DMS53 (cell line): ENCODE results near the gene AQP10.
"Not testable (repeated sequence)": the region's sequence is repeated elsewhere in the genome, so short reads cannot be mapped to it uniquely, and the experiment has no call there.

Experiments used
- DNase-seq: peaks from one replicate; lab custom pipeline; 2025; lab: John Stamatoyannopoulos, UW

Gene AQP10

DNA sequence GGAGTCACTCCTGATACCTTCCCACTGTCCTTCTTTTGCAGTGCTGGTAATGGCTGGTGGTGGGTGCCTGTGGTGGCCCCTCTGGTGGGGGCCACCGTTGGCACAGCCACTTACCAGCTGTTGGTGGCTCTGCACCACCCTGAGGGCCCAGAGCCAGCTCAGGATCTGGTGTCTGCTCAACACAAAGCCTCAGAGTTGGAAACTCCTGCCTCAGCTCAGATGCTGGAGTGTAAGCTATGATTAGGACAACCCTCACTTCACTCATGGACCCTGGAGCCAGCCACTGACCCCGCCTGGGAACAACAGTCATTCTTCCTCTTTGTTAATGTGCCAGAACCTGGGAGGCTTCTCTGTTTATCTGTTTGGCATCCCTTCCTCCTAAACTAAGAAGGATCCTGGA is 3.3 kb downstream of the AQP10 start:
- no peak for DNase-seq

DNA sequence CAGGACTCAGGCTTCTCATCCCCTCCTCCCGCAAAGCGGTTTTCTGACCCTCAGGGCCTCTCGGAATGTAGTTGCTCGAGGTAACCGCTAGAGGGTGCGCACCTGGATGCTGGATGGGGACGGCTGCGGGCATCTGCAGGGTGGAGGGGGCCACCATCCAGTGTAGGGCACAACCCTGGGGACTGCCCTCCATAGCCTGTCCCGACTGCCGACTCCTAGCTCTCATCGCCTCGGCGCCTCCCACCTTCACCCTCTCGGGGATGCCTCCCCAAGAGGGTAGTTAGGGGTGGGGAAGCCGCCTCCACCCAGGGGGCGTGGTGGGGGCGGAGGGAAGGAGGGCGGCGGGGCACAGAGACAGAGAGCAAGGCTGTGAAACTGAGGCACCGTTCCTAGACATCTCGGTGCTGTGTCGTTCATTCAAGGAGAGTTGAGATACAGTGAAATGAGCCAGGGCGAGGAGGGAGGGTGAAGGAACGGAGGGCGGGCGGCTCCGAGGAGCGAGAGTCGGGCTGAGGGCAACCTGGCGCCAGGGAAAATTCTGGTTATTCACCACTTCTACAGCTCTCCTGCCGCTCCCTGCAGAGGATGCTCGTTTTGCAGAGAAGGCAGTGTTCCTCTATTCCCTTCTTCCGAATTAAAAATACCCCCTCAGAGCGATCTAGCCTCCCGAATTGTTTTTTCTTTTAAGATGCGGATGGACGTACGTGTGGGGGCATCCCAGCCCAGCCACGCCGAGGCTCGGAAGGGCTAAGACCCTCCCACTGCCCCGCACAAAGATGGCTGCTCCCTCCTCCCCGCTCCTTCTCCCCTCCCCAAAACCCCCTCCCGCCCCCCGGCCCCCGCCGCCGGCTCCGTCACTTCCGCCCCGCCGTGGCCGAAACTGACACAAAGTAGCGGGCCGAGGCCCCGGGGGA is 4.0 kb downstream of the AQP10 start, which contains the start of gene ATP8B2:
Gene ATP8B2 (plus strand): TSS at position 857 of the 914 bp plus-strand sequence. CDS start 2,617 bp downstream, outside the sequence.
- peak; percentile 90 for DNase-seq

DNA sequence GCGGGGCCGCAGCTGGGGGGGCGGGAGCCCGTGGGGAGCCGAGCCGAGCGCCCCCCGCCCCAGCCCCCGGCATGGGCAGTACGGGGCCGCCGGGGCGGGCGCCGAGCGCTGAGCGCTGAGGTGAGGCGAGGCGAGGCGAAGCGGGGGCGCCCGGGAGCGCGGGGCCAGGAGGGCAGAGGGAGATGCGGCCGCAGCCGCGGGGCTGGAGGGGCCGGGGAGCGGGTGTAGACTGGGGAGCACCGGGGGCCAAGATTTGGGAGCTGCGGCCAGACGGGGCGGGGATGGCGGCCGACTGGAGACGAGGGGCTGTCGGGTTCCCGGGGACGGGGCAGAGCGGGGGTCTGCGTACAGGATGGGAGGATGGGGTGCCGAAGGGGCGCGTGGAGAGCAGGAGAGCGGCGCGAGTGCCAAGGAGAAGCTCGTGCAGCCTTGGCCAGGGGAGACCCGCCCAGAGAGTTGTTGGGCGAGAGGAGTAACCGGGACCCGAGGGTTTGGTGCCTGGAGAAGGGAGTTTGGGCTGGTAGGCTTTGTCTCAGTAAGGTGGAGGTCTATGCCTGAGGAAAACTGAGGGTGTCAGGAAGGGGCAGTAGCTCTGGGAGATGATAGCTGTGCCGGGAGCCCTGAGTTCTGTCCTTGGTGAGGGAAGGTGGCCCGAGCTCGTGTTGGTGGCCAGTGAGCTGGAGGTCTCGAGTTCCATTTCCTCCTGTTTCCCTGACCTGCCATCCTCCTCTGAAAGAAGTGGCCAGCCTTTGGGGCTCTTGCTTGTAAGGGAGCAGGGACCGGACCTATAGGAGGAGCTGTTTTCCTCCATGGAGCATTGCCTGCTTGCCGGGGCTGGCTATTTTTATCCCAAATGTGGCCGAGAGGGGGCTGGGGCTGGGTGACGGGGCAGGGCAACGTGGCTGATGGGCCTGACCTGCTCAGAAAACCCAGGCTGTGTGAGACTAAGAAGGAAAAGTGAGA is 5.0 kb downstream of the AQP10 start:
- peak; percentile 81 for DNase-seq

DNA sequence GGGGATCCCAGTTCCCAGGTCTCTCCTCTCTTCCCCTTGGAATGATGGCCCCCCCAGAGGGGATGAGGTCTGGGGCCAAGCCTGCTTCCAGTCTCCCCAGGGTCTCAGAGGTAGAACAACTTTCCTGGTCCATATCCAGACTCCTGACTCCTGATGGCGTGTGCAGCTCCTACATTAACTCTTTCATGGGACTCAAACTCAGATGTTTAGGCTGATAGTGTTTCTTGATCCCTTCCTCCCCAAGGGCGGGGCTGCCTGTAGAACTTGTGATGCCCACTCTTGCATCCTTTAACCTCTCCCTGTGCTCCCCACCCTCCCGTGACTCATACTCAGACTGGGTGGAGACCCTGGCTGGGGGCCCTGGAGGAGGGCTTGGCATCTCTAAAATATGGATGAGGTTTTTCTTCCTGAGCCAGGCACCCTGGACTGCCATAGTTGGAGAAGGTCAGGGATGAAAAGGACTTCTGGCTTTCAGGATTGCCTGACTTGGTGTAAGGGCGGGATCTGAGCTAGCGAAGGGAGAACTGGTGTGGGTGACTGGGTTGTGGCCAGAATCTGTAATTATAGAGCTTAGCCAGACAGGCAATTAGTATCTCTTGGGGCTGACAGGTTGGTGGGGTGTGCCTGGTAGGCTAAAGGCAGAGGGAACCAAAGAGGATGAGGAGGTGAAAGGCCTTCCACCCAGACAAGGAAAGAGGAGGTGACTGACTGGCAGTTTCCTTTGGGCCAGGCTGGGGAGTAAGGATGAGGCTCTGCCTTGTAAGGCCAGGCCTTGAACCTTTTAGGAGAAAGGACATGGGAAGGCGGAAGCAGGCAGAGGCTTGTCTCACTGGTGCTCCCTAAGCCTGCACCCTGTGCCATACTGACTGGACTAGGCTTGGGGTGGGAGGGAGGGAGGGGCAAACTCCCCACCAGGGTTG is 5.9 kb downstream of the AQP10 start:
- peak; percentile 48 for DNase-seq

DNA sequence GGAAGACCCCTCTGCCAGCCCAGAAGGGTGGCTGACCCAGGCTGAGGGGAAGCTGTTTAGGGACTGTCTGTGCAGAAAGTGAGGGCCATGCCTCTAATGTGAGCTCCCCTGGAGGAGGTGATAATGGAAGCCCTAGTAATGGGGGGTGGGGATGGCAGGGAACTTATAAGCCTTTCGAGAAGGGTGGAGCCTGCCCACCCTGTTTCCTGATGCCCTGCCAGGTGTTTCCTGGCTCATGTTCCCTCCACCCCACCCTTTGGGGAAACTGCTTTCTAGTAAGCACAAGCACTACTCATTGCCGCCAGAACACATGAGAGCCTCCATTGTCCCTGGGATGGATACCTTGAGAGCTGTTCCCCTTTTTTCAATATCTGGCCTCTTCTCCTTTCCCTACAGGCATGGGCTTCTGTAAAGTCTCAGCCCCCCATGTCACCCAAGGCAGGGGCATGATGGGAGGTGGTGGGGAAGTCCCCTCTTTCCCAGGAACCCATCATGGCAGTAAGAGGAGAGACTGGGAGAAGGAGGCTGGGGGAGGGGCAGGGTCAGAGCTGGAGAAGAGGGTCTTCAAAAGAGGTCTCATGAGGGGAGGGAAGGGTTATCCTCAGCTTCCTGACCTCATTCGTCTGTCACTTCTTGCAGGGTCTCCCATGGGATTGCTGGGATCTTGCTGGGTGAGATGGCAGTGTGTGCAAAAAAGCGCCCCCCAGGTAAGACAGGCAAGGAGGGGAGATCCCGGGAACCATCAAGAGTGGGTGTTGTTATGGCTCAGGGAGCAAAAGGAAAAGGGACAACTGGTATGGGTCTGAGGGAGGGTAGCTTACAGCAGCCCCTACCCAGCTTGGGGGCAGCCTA is 6.8 kb downstream of the AQP10 start:
- peak; percentile 43 for DNase-seq

DNA sequence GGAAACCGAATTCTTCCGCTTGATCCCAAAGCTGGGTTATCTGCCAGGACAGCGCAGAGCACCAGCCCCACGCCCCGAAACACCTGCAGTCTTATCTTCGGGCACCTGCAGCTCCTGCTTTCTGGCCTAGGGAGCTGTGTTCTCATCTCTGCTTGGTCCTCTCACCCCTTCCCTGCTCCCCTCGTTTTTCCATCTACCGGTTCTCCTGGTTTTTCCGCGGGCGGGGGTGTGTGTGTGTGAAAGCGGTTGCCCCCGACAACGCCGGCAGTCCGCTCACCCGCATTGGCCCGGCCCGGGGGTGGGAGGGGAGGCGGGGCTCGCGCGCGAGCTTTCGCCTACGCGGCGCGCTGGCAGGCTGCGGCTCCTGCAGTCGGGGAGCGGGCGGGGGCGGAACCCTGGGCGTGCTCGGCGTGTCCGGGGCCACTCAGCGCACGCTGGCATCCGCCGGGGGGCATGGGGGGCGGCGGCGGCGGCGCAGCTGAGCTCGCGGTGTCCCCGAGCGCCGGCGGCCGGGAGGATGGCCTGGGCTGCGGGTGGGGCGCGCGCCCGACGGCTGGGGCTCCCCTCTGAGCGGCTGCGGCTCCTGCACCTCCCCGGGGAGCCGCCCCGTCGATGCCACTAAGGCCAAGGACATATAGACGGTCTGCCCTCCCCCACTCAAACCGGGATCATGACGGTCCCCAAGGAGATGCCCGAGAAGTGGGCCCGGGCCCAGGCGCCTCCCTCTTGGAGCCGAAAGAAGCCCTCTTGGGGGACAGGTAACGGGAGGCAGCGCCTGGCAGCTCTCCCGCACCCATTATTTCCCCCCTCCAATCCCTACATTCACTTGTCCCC is 7.6 kb downstream of the AQP10 start:
- peak; percentile 86 for DNase-seq

DNA sequence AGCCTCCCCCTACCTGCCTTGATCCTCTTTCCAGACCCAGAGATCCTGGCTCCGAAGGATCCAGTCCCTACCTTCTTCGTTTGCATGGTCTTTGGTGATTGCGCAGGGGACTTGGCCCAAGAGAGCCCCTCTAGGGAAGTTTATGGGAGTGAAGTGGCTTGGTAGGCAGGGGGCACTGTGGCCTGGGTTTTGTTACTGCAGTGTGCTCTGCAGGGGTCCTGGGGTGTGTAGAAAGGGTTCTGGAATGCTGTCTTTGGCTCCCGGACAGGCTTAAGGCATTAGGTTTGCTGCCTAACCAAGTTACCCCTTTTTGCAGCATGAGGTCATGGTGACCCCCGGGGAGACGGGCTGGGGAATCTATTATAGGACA is 8.2 kb downstream of the AQP10 start:
- no peak for DNase-seq

DNA sequence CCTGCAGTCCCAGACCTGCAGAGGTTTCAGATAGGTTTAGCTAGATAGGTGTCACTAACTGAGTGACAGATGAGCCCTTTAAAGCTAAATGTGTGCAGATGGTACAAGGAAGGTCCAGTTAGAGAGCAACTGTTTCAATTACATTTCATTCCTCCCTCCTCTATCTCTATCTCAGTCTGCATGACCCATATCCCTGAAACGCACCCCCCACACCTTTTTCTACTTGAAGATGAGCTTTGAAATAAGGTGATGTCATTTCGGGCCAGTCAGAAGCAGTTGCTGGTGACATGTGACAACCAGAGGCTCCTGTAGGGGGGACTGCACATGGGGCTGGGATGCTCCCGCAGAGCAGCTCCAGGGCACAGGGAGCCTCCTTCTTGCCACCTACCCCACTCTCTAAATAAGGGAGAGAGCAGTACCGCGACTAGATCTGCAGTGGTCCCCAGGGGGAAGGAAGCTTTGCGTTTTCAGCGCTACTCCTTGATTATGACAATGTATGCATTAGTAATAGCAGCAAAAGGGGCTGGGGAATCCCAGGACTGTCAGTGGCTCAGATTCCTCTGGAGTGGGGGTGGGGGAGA is 8.7 kb downstream of the AQP10 start:
- peak; percentile 27 for DNase-seq

DNA sequence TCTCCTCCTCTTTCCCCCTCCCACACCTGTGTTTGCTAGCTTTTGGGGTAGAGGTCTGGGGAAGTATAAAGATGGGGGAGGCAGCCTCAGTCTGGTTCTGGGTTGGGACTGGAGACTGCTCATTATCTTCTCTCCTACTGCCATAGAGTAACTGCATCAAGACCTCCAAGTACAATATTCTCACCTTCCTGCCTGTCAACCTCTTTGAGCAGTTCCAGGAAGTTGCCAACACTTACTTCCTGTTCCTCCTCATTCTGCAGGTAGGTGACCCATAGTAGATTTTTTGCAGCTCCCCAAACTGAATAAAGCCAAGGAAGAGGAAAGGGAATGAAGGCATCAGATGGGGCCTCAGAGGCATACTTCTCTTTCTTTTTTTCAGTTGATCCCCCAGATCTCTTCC is 9.8 kb downstream of the AQP10 start:
- DNase-seq: no peak

DNA sequence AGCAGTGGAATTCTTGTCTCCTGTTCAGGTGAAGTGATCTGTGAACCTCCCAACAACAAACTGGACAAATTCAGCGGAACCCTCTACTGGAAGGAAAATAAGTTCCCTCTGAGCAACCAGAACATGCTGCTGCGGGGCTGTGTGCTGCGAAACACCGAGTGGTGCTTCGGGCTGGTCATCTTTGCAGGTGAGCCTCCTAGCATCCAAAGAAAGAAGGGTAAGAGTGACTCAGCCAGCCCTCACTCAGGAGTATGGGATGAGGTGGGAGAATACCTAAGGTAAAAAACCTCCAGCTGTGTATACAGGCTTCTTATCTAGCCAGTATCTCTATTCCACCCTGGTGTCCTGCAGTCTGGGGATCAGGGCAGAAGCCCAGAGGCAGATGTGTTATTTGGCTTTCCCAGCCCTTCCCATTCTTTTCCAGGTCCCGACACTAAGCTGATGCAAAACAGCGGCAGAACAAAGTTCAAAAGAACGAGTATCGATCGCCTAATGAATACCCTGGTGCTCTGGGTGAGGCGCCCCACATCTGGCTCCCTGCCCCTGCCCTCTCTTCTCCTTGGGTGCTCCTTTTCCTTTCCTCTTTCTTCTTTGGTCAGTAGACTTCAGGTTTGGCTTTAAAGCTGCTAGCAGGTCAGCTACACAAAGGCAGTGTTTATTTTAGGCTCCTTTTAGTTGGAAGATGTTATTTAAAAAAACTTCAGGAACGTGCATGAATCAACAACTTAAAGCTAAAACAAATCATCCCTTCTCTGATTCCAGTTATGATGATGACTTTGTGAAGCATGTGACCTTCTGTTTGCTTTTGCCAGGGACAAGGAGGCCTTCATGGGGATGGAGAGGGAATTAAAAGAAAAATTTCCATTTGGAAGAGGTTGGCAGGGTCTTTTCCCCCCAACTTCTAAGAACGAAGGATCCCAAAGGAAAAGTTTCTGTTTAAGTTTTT is 13.5 kb downstream of the AQP10 start:
- peak; percentile 51 for DNase-seq

DNA sequence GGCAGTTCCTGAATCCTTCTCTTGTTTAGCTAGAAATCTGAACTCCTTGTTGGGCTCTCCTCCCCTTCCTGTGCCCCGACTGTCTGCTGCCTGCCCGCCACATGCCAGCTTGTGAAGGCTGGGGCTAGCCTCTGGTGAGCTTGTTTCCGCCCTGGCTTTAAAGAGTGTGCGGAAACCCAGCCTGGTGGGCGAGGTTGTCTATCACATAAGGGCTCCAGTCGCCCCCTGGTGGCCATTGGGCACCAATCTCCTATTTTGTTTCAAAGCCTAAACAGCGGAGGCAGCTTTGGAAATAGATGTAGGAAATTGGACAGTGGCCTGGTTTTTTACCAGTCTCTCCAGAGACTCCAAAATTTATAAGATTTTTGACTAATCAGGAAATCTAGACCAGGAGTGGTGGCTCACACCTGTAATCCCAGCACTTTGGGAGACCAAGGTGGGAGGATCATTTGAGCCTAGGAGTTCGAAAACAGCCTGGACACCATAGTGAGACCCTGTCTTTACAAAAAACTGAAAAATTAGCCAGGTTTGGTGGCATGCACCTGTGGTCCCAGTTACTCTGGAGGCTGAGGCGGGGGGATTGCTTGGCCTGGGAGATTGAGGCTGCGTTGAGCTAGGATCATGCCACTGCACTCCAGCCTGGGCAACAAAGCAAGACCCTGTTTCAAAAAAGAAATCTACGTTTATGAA is 14.3 kb downstream of the AQP10 start:
- peak; percentile 95 for DNase-seq

DNA sequence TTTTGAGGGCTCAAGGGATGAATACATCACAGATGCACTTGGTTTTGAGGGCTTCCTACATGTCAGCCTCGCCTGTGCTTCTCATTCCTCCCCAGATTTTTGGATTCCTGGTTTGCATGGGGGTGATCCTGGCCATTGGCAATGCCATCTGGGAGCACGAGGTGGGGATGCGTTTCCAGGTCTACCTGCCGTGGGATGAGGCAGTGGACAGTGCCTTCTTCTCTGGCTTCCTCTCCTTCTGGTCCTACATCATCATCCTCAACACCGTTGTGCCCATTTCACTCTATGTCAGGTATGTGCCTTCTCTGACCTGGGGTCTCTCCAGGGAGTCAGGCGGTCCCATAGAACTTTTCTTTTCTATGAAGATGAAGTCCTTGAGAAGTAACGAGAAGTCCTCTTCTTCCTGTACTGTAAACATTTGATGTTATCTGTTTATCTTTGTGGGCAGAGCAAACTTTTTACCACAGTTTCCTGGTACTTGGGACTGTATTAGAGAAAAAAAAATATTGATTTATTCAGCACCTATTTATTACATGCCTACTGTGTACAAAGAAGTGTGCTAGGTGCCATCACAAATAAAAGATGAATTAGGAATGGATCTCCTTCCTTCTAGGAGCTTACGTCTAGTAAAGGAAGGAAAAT is 16.5 kb downstream of the AQP10 start:
- no peak for DNase-seq

DNA sequence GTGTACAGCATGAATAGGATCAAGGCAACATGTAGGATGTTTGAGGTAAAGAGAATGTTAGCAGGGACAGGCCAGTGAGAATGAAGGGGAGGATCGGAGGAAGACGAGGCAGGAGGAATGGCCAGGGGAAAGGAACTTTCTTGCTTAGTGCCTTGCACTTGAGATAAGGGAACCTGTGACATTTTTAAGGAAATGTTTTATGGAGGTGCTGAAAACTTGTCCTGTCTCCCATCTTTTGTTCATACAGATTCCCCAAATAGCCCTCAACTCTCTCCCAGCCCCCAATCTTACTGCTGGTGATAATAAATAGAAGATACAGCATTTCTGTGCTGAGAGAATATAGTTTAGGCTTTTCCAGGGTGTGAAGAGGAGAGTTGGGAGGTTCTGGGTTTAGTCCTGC is 18.0 kb downstream of the AQP10 start:
- no peak for DNase-seq

DNA sequence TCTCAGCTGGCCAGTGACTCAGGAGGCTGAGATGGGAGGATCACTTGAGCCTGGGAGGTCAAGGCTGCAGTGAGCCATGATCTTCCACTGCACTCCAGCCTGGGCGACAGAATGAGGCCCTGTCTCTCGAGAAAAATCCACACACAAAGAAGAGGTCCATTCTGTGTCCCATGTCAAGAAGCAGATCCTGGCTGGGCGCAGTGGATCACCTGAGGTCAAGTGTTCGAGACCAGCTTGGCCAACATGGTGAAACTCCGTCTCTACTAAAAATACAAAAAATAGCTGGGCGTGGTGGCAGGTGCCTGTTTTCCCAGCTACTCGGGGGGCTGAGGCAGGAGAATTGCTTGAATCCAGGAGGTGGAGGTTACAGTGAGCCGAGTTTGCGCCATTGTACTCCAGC is 20.5 kb downstream of the AQP10 start:
- not testable (repeated sequence) for DNase-seq

DNA sequence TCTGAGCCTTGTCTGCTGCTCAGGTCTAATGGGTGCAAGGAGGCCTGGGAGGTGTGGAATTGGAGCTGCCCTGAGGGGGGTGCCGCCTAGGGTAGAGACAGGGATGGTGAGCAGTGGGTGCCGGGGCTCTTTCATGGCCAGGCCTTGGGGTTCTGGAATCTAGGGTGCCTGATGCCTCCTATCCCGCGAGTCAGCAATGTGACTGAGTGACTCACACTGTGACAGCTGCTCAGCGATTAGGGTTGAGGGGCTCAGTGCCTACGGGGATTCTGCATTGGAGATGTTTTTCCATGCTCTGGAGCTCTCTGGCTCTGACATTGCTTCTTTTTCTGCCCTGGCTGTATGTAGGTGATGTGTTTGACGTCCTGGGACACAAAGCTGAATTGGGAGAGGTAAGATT is 21.2 kb downstream of the AQP10 start:
- DNase-seq: no peak

DNA sequence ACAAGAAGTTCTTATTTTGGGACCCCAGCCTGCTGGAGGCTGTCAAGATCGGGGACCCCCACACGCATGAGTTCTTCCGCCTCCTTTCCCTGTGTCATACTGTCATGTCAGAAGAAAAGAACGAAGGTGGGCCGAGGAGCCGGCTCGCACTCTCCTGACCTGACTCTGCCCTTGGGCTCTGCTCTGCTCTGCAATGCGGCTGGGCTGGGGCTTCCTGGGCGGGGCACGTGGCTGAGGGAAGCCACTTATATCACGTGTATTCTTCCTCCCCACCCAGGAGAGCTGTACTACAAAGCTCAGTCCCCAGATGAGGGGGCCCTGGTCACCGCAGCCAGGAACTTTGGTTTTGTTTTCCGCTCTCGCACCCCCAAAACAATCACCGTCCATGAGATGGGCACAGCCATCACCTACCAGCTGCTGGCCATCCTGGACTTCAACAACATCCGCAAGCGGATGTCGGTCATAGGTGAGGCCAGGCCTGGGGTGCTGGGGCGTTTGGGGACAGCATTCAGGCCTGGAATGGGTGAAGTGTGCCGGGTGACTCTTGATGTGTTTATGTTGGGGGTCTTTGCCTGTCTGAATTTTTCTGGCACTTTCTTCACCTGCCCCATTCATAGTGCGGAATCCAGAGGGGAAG is 22.1 kb downstream of the AQP10 start:
- no peak for DNase-seq
